HG03457 (cell line): Measurements from ENCODE around the gene ISLR.

Source experiments
- ATAC-seq: cut with Tn5 transposase; IDR thresholded peaks from one replicate; pipeline ENCODE4 v1.9.1; 2021; ENCODE audit warnings: moderate number of reproducible peaks; ENCODE audit not compliant: unreplicated experiment

Gene ISLR

DNA sequence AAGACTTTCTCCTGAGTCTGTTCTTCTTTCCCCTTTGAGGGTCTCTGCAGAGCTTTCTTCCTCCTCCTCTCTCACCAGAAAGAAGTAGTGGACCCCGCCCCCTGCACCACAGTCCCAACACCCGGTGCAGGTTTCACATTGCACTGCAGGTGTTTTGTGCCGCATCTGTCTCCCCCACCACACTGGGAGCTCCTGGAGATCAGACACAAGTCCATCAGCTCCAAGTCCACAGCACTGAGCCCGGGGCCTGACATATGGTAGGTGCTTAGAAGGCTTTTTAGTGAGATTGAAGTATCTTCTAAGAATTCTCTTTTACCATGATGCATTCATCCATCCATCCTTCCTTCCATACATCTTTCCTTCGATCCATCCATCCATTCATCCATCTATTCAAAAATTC is 19.2 kb downstream of the ISLR start:
- no peak for ATAC-seq

DNA sequence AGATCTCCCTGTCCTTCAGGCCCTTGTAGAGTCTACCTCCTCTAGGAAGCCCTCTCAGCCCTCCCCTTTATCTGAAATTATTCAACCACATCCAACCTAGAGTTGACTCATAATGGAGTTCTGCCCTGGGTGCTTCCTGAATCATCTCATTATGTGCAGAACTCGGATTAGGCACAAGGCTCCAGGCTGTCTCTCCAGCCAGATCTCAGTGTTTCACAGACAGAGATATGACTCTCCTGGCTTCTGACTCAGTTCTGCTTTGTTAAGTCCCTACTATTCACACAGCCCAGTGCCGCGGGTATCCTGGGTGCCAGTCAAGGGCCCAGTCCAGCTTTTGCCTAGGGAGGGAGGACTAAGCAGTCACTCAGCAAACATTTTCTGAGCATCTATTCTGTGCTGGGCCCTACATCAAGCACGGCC is 19.8 kb downstream of the ISLR start:
- ATAC-seq = no peak

DNA sequence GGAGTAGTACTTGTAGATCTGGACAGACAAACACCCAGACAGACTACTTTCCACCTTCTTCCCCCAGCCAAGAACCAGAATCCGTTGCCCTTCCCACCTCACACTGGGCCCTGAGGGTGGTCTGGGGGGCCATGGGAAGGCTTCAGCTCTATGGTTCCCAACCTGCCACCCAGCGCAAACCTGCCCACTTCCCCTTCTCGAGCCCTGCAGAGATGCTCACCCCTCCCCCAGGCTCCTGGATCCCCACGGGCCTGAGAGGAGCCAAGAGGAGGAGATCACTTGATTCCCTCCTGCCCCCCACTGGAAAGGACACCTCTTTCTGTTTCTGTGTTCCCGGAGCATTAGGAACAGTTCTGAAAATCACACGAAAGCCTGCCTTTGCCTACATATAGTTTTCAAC is 20.4 kb downstream of the ISLR start:
- ATAC-seq = no peak

DNA sequence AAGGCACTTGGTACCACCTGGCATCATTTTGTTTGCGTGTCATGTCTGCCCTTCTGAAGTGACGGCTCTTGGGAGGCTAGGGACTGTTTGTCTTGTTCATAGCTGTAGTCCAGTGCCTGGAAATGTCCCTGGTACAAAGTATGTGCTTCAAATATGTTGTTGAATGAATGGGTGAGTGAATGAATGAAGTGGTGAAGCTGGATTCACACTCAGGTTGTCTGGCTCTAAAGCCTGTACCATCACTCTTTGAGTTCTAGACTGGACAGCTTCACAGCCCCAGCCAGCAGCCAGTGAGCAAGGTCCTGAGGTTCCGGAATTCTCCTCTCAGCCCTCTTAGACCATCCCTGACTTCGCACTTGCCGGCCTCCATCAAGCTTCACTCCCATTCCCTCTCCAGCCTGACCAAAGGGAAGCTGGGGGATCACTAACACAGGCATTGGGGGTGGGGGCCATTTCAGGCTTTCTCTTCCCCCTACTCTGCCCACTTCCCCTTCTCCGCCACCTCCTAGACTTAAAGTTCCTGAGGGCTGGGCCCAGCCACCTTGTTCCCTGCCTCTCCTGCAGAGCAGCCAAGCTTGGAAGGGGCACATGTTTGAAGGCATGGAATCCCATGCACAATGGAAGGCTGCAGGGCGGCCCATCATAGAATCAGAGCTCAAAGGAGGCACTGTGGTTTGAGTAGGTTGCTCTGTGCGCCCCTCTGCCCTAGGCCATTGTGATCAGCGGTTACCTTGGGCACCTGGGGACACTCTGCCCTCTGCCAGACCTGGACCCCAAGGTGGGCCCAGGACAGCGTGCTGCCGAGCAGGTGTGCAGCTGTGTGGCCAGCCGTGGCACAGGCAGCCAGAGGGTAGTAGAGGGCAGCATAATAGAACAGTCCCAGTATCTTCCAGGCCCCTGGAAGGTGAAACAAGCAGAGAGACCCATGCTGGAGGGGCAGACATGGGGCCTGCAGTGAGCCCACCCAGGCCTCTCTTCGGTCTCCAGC is 21.4 kb downstream of the ISLR start:
- no peak for ATAC-seq

DNA sequence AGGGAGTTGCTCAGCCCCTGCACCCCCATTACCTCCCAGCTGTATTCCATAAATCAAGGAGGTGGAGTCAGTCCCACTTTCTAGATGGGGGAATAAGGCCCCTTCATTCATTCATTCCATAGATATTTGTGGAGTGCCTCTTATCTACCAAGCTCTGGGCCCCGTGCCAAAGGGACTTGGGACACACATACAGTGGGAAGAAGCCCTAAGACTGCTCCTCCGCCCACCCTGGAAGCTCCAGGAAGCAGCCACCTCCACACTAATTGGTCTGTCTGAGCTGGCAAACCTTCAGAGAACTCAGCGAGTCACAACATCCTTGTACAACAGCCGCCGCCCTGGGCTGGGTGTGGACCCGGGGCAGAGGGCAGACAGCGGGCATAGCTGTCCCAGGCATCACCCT is 22.7 kb downstream of the ISLR start:
- no peak for ATAC-seq

DNA sequence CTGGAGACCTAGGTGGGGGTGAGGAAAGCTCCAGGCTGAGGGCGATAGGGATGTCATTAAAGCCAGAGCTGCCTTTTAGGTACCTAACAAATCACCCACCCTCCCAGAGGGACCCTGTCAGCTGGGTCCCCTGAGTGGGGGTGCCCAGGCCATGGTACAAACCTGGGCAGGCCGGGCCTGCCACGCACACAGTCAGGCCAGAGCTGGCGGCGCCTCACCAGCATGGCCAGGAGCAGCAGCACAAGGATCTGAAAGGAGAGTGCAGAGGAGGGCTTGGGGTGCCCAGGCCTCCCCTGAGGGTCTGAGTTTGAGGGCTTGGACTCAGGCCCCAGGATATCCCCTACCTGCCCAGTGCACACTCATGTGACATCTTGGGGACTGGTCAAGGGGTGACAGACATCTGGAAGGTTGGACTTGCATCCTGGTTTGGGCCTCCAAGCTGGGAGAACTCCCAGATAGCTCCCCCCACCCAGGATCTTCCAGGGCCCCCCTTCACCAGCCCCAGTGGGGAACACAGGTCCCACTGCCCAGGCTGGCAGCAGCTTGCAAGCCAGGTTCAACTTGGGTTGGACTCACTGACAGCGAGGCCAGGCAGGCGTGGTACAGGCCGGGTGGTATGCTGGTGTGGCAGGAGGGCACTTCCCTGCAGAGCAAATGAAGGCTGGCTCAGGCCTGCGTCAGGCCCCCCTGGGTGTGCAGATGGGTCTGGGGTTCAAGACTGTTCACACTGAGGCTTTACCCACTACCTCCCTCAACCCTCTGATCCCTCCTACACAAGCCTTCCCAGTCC is 23.9 kb downstream of the ISLR start:
- ATAC-seq = no peak

DNA sequence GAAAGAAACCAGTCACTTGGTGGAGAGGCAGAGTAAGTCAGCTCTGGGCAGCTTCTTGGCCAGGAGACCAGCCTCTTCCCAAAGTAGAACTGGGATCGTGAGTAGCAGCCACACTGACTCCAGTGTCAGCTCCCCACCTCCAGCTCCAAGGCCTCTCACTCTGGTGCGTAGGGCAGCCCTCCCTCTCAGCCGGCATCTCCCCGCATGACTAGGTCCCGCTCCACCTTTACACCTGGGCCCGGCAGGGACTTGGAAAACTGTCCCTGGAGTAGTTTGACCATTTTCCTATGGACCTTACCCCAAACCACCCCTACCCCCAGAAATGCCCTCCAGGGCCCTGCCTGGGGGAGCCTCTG is 25.8 kb downstream of the ISLR start:
- ATAC-seq = no peak

DNA sequence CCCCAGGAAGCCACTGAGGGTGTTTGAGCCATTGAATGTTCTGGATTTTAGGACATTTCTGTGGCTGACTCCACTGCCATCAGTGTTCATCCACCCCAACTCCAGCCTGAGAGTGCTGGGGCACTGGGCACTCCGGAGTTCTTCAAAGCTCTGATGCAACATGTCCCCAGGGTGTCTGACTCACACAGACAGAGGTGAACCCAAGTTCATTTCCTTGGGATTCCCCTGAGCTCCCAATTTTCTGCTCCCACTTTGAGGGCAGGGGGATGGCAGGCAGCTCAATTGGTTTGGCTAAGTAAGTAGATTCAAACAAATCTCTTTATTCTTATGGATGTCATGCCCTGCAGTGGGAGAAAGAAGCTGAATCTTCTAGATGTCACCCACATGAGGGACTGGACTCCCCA is 26.9 kb downstream of the ISLR start:
- no peak for ATAC-seq

DNA sequence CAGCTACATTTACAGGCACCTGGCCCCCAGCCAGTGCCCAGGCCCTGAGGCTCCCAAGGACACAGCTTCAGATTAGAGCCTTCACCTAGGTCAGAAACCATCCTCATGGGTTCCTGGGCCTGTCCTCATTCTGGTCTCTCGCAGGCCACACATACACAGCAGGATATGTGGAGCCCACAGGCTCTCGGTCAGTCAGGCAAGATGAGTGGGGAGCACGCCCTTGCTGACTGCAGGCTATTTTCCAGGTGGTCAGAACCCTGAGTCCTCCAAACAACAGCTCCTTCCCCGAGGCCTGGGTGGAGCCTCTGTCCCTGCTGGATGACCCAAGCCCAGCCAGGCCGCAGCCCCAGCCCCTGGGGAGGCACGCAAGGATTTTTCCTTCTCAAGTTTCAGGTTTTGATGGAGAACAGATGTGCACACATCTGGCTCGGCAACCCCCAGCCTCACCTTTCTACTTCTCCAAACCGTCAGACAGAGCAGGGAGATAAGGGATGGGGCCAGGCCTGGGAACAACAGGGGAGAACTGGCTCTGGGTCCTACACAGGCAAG is 27.4 kb downstream of the ISLR start:
- ATAC-seq = no peak

DNA sequence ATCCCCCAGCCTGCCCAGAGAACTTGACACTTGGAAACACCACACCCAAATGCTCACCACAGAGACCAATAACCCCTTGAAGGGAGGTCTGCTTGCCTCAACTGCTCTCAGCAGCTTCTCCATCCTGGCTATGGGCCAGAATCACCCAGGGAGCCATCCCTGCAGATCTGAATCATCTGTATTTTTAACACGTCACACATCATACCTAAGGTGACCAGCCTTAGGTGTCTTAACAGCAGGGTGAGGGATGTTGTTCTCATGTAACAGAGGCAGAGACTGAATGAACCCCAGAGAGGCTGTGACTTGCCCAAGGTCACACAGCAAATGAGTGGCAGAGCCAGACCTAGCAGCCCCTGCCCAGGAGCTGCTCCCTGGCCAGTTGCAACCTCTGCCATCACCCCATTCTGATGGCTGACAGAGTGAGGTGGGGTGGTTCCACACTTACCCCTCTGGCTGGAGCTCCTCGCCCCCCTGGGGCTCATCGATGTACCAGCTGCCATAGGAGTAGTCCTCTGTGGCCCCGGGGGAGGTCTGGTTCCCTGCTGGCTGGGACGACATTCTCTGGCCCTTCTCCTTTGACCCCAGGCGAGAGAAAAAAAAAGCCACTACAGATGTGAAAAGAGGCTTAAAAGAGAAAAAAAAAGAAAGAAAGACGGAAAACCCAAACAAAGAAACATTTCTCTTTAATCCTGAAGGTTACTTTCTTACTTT is 28.4 kb downstream of the ISLR start:
- no peak for ATAC-seq

DNA sequence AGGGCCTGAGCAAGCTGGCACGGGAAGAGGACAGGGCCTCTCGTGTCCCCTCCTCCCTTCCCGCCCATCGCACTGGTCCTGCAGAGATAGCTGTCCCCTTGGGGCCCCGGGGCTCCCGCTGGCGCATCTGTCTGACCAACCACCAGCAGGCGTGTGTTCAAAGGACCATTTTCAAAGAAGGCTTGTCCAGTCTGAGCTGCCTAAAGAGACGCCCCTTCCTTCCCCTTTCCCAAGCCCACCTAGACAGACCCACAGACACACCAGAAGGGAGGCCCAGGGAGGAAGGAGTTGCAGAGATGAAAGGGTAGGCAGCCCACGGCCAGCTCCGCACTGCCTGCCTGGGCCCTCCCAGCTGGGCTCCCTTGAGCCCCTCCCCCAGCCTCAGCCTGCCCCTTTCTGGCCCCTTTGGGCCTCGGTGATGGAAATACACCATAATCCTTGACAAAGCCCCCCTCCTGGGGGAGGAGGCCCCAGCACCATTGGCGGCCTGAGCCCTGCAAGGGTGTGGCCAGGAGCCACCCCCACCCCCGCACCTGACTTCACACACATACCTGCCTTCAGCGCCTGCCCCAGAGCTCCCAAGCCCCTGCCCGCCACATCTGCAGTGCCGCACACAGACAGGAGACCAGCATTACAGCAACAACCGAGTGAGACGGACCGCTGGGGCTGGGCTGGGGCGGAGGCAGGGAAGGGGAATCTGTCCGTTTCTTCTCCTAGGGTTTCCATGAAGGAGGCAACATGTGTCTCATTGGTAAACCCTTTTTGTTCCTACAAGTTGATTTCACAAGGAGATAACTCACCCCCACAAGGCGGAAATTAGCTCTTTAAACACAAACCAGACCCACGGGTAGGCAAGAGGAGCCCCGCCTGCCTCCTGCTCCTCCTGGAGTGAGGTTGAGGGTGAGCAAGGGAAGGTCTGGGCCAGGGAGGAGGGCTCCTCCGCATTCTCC is 29.2 kb downstream of the ISLR start, which contains the start of gene STRA6:
STRA6 (minus strand) TSS at position 336 of the 950 bp plus-strand sequence. CDS start 520 bp downstream, outside the sequence.
- ATAC-seq = no peak

DNA sequence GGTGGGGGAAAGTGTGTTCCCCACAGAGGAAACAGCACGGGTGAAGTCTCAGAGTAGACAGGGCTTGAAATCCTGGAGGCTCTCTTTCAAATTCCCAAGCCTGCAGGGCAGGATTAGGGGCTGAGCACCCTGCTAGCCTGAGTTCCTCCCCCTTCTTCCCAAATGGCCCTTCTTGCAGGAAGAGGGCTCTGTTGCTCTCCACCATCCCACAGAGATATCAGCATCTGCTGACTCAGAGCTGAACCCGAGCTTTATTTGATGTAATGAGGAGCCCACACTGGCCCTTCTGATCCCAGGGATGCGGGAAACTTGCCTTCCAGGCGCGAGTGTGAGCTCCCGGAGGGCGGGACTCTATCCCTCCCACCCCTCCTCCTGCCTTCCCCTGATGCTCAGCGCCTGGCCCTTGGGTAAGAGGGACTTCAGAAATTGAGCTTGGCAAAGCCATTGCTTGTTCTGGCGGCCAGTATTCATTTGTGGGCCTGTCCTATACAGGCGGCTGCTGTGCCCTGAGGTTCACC is 30.5 kb downstream of the ISLR start:
- no peak for ATAC-seq

DNA sequence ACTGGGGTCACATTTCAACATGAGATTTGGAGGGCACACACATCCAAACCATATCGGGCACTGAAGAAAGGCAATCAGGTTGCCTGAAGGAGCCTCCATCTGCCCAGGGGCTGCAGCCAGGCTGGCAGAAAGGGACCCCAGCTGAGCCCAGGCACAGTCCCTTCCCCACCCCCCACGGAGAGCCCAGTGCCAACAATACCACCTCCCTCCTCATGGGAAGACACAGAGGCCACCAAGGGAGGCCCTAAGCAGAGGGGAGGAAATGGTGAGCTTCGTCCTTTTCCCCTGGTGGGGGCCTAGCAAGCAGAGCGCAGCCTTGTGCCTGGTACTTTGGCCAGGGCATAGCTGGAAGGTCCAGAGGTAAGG is 32.1 kb downstream of the ISLR start:
- ATAC-seq = no peak

DNA sequence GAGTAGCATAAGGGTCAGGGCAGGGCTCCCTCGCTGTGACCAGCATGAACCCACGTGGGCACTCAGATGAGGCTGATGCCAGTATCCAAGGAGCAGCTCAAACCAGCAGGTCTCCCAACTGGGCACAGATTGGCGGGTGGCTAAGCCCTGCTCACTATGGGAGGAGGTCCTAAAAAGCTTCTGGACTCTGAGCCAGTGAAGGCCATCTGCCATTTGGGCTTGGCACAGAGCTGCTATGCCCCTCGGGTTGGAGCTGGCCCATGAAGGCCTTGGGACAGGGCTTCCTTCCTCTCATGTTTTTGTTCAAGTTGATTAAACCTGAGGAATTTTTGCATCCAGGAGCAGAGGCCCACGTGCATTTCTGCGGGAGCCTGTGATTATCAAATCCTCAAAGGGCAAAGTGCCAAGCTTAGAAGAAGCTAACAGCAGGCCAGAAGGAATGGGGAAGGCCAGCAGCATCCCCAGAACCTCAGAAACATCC is 33.3 kb downstream of the ISLR start:
- no peak for ATAC-seq

DNA sequence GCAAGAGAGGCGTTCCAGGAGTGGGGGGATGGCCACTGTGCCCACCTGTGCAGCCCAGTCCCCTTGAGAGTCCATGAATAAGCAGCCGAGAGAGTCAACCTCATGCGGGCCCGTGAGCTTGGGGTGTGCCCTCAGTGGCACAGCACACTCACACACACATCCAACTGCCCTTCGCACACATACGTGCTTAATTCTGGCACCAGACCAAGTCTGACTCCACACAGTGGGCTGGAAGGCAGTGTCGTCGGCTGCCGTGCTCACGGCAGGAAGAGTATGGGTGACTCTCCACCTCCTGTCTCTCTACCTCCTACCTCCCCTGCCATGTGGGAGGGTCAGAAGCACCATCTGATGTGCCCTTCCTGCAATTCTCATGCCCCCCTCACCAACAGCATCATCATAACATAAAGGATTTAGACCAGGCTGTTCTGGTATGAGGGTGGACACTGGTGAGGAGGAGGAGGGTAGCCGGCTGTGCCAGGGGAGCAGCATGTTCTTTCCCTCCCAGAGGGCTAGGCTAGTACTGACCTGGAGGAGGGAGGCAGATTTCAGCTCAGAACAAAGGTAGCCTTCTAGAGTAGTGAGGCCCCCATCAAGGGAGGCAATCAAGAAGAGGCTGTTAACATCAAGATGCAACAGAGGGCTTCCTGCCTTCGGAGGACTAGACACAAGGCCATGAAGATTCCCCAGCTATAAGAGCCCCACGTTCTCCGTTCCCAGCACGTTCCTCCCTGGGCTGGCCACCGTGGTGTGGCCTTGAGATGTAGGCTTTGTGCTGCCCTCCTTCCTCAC is 34.3 kb downstream of the ISLR start:
- ATAC-seq = no peak

DNA sequence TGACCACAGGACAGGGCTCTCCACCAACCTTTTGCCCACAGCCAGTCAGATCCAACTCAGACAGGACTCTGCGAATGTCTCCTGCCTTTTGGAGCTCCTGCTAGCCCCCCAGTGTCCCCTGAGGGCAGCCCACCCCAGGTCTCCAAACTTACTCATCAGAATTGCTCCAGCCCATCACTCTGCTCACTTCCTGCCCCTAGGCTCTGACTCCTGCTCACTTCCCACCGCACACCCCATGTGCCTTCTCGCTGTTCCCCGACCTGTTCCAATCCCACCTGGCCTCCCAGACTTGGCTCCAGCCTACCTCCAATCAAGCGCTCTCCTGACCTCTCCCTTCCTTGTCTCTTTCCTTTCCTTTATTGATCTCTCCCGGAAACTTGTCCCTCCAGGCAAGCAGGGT is 35.0 kb downstream of the ISLR start:
- ATAC-seq = no peak

DNA sequence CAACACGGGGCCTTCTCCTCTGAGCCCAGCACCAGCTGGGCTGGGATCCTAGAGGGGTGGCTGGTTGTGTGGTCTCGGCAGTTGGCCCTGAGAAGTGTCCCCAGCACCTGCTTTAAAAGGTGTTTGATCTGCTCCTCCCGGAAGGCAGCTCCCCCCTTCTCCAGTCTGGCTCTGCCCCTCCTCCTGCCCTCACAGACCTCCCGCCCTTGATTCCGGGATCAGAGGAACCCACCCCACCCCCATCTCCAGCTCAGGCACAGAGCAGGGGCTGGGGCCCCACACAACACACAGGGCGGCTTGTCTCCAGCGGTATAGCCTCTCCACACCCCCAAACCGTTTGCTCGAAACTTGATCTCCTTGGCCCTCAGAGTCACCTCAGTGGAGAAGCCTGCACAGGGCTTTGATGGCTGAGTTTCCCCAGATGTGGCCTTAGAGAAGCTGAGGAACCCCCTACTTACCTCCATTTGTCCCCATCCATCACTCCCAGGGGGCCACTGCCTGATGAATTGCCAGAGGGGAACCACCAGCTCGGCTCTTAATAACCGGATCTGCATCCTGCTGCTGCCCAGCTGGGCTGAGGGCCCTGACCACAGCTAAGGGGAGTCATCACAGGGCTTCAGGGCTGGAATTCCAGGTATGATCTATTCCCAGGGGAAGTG is 35.5 kb downstream of the ISLR start:
- no peak for ATAC-seq

DNA sequence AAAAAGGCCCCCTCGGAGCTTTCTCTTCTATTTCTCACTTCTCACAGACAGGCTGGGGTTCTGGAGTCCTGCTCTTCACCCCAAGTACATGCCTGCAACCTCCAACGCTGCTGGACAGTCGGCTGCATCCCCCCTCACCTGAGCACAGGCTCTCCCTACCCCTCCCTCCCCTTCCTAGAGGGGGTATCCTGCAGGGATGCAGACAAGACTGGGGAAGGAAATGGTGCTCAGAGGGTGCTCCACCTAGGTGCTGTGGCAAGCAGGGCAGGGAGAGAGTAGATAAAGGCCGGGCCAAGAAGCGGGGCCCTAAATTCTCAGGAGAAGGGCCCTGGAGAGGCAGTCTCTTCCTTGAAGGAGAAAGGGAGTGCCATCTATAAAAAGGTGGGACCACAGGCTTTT is 36.0 kb downstream of the ISLR start:
- no peak for ATAC-seq
